ENCODE data around the gene NLRP9. TPM values are rescaled to one million over a fixed set of nuclear protein-coding genes. Genes with fewer than 3 reads are reported as not detected.

Gene NLRP9
- total RNA-seq, 4 donors from 2014 or later = not detected

DNA sequence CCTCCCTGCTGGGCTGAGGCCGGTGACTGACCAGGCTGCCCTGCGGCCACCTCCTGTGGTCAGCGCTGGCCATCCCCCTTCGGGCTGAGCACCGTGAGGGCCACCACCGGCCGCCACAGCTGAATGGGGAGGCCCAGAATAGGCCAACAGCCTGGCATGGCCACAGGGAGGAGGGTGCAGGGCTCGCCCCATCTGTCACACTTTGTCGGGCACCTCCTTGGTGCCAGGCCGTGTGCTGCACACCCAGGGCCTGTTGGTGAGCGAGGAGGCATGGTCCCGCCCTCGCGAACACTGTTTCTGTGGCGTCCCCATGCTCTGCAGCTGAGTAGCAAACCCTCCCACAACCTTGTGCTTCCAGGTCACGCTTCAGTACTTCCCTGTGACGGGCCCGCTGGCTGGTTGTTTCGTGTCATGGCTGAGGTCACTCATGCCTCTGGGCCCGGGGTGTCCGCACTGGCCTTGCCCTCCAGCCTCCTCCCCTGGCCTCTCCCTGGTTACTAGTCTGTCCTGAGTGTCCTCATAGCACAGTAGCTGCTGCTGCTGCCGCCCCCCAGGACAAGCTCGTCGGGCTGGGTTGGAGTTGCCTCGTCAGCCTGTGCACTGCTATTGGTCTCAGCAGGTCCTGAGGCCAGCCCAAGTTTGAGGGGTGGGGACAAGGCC lies 48.0 kb downstream of the NLRP9 start:
- H3K4me3 ChIP-seq = no peak overlapping the region
- H3K4me1 ChIP-seq = peaks cover 4% of the 10 kb centered on the region
- no peak overlapping the region for H3K27ac ChIP-seq
- no peak for TF ChIP-seq POLR2AphosphoS5 (IDR thresholded peaks at IDR 0.05)
- TF ChIP-seq EP300 (IDR thresholded peaks at IDR 0.05) = no peak
- TF ChIP-seq, protein P1, sequence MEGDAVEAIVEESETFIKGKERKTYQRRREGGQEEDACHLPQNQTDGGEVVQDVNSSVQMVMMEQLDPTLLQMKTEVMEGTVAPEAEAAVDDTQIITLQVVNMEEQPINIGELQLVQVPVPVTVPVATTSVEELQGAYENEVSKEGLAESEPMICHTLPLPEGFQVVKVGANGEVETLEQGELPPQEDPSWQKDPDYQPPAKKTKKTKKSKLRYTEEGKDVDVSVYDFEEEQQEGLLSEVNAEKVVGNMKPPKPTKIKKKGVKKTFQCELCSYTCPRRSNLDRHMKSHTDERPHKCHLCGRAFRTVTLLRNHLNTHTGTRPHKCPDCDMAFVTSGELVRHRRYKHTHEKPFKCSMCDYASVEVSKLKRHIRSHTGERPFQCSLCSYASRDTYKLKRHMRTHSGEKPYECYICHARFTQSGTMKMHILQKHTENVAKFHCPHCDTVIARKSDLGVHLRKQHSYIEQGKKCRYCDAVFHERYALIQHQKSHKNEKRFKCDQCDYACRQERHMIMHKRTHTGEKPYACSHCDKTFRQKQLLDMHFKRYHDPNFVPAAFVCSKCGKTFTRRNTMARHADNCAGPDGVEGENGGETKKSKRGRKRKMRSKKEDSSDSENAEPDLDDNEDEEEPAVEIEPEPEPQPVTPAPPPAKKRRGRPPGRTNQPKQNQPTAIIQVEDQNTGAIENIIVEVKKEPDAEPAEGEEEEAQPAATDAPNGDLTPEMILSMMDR (IDR thresholded peaks at IDR 0.05) = no peak
- no peak for TF ChIP-seq POLR2A (IDR thresholded peaks at IDR 0.05)
- no peaks in the 10 kb centered on the region for H3K27me3 ChIP-seq
- WGBS = 73% methylated on average over 9 of the region's 25 CpGs
- DNase-seq (ENCODE audit: low spot score in 2 of 2) = peak in 1 of 2 donors; percentile 50
- H3K36me3 ChIP-seq = peaks cover 94% of the 10 kb centered on the region
- H3K9me3 ChIP-seq = no peaks in the 10 kb centered on the region

DNA sequence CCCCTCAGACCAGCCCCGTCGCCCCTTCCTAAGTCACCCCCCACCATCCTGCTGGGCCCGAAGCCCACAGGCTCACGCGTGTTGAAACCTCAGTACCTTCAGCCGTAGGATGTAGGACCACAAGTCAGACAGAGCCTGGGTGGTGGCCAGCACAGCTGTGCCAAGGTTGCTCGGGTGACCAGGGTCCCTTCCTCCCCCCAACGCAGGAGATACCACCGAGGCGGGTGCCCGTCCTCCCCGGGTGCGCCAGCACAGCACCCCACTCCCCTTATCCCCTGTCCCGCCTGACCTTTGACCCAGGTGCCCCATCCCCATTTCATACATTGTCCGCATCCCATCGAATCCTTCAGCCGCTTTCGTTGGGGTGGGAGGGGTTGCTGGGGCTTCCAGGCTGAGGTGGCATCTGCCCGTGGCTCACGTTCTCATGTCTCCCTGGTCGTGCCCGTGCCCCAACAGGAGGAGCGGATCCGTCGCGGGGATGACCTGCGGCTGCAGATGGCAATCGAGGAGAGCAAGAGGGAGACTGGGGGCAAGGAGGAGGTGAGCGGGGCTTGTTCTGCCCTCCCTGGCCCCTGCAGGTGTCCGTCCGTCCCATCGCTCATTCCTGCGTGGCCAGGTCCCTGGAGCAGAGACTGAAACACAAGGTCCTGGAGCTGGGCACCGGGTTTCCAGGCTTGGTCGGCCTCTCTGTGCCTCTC lies 48.6 kb downstream of the NLRP9 start:
- DNase-seq (ENCODE audit: low spot score in 2 of 2) = peak in 1 of 2 donors; percentile 52
- Histone ChIP-seq H3K27ac (no peak overlapping the region), H3K36me3 (peaks cover 94% of the 10 kb centered on the region), H3K27me3 (no peaks in the 10 kb centered on the region), H3K9me3 (no peaks in the 10 kb centered on the region), H3K4me1 (peaks cover 4% of the 10 kb centered on the region), H3K4me3 (no peak overlapping the region)
- 91% methylated on average over 21 of the region's 35 CpGs for WGBS
- TF ChIP-seq, protein P1 (IDR thresholded peaks at IDR 0.05) = no peak

GRCh38 chr19:55688422-55689218 lies 49.6 kb downstream of the NLRP9 start:
- Histone ChIP-seq H3K9me3 (no peaks in the 10 kb centered on the region), H3K4me1 (peaks cover 8% of the 10 kb centered on the region), H3K36me3 (peaks cover 95% of the 10 kb centered on the region), H3K27me3 (no peaks in the 10 kb centered on the region), H3K4me3 (no peak overlapping the region), H3K27ac (no peak overlapping the region)
- TF ChIP-seq, protein P1 (IDR thresholded peaks at IDR 0.05) = no peak
- TF ChIP-seq EP300 (IDR thresholded peaks at IDR 0.05) (no peak), POLR2A (IDR thresholded peaks at IDR 0.05) (no peak), POLR2AphosphoS5 (IDR thresholded peaks at IDR 0.05) (no peak)
- peak in 1 of 2 donors; percentile 51 for DNase-seq (ENCODE audit: low spot score in 2 of 2)
- WGBS = 62% methylated on average over 22 of the region's 27 CpGs

GRCh38 chr19:55687281-55688201 lies 50.7 kb downstream of the NLRP9 start:
- WGBS = 85% methylated on average over 16 of the region's 22 CpGs
- Histone ChIP-seq H3K27me3 (no peaks in the 10 kb centered on the region), H3K4me1 (peaks cover 8% of the 10 kb centered on the region), H3K27ac (no peak overlapping the region), H3K36me3 (peaks cover 91% of the 10 kb centered on the region), H3K4me3 (no peak overlapping the region), H3K9me3 (no peaks in the 10 kb centered on the region)
- DNase-seq (ENCODE audit: low spot score in 2 of 2) = peak in 1 of 2 donors; percentile 59
- TF ChIP-seq, protein P1 (IDR thresholded peaks at IDR 0.05) = no peak
- no peak for TF ChIP-seq POLR2AphosphoS5 (IDR thresholded peaks at IDR 0.05)
- no peak for TF ChIP-seq POLR2A (IDR thresholded peaks at IDR 0.05)
- no peak for TF ChIP-seq EP300 (IDR thresholded peaks at IDR 0.05)

All from suprapubic skin (tissue), 4 donors.